ENCODE results near the gene KMT2C.

GRCh38 chr7:152292897-152293296 is 142.9 kb downstream of the KMT2C start:
- TF ChIP-seq CTCF (IDR thresholded peaks at IDR 0.05) (no peak), POLR2A (IDR thresholded peaks at IDR 0.05) (no peak)

Data from Peyer's patch (tissue), 4 donors.